ENCODE data around the gene RFT1.

Gene RFT1

DNA sequence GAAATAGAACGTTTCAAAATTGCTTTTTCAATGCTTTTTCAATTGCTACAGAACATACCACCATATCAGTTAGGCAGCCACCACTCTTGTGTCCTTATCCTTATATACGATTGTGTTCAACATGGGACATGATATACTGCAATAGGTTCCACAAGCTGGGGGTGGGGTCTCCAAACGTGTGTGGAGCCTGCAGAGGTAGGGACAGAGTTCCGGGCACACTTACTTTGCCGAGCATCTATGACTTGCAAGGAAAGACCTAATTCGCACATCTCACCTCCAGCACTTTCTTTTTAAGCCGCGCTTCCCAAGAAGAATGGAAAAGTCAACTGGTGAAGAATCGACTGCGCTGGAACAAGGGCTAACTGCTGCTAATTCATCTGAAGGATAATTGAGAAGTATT lies 44.8 kb downstream of the RFT1 start:
- Mint-ChIP-seq H3K9me3 (no peaks in the 10 kb centered on the region), H3K27me3 (ENCODE audit: low read depth, poor library complexity) (peaks cover 6% of the 10 kb centered on the region), H3K4me3 (no peak overlapping the region), H3K36me3 (ENCODE audit: low read depth) (peaks cover 15% of the 10 kb centered on the region), H3K4me1 (peaks cover 36% of the 10 kb centered on the region), H3K27ac (no peak overlapping the region)
- TF ChIP-seq, protein P1, sequence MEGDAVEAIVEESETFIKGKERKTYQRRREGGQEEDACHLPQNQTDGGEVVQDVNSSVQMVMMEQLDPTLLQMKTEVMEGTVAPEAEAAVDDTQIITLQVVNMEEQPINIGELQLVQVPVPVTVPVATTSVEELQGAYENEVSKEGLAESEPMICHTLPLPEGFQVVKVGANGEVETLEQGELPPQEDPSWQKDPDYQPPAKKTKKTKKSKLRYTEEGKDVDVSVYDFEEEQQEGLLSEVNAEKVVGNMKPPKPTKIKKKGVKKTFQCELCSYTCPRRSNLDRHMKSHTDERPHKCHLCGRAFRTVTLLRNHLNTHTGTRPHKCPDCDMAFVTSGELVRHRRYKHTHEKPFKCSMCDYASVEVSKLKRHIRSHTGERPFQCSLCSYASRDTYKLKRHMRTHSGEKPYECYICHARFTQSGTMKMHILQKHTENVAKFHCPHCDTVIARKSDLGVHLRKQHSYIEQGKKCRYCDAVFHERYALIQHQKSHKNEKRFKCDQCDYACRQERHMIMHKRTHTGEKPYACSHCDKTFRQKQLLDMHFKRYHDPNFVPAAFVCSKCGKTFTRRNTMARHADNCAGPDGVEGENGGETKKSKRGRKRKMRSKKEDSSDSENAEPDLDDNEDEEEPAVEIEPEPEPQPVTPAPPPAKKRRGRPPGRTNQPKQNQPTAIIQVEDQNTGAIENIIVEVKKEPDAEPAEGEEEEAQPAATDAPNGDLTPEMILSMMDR (IDR thresholded peaks at IDR 0.05): no peak
- DNase-seq: no peak

DNA sequence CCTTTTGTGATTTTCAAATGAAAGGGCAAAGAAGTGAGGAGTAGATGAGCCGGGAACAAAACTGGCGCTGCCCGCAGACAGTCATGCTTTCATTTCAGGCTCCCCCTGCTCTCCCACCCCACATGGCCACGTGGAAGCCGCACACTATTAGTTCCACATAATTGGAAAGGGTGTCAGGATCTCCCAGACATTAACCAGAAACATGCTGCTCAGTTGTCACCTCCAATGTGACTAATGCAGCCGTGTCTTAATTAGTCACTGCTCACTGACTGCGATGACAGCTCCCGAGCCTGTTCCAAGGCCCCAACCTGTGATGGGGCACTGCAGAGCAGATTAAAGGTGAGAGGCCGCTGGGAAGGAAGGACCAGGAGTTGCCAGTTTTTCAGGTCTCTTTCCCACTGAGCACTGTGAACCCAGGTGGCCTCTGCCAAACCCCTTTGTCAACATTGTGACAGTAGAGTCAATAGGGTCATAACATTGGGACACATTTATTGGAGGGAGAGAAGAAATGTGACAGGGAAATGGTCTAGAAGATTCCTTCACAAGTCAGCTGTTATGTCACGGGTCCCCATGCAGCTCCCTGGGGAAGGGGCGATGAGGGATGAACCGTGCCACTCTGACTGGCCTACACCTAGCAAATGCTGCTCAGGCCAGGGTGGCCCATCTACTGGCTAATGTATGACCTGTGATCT lies 45.8 kb downstream of the RFT1 start:
- Mint-ChIP-seq H3K4me3 (peak overlapping the region; percentile 5), H3K9me3 (no peaks in the 10 kb centered on the region), H3K27me3 (ENCODE audit: low read depth, poor library complexity) (peaks cover 6% of the 10 kb centered on the region), H3K36me3 (ENCODE audit: low read depth) (peaks cover 15% of the 10 kb centered on the region), H3K27ac (no peak overlapping the region), H3K4me1 (peaks cover 36% of the 10 kb centered on the region)
- TF ChIP-seq, protein P1 (IDR thresholded peaks at IDR 0.05): no peak
- DNase-seq: no peak

DNA sequence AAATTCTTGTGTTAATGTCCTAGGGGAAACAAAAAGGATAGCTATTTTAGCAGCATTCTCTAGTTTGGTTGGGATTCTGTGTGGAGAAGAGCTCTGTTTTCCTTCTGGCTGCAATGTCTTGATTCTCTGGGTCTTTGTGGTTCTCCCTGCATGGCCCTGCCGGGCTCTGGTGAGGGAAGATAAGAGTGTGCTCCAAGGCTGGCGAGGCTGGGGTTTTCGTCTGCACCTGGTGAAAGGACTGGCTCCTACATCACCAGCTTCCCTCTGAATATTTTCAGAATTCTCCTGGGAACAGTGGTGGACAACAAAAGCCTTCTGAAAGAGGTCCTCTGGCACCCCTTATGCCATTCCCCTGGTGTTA lies 46.3 kb downstream of the RFT1 start:
- no peak for DNase-seq
- no peaks in the 10 kb centered on the region for H3K9me3 Mint-ChIP-seq
- peaks cover 36% of the 10 kb centered on the region for H3K4me1 Mint-ChIP-seq
- H3K4me3 Mint-ChIP-seq: no peak overlapping the region
- peak overlapping the region; percentile 76 for H3K27ac Mint-ChIP-seq
- H3K27me3 Mint-ChIP-seq (ENCODE audit: low read depth, poor library complexity): peaks cover 6% of the 10 kb centered on the region
- peaks cover 15% of the 10 kb centered on the region for H3K36me3 Mint-ChIP-seq (ENCODE audit: low read depth)
- TF ChIP-seq, protein P1 (IDR thresholded peaks at IDR 0.05): no peak

DNA sequence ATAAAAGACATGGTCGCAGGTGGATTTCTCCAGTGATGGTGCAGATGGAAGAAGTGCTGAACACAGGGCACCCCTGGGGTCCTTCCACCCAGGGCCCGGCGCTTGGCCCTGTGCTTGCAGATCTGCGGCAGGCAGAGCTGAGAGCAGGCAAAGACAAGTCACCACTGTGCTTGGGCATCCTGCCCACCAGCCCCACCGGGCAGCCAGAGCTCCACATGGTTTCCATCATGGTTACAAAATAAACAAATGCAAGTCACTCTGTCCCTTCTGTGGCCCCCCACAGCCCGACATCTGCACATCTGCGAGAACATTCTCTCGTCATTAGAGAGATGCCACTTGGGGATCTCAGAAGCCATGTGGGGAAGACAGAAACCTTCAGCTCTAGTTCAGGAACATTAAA lies 46.7 kb downstream of the RFT1 start:
- Mint-ChIP-seq H3K27ac (no peak overlapping the region), H3K4me1 (peaks cover 36% of the 10 kb centered on the region), H3K9me3 (no peaks in the 10 kb centered on the region), H3K36me3 (ENCODE audit: low read depth) (peaks cover 14% of the 10 kb centered on the region), H3K27me3 (ENCODE audit: low read depth, poor library complexity) (peaks cover 6% of the 10 kb centered on the region), H3K4me3 (no peak overlapping the region)
- TF ChIP-seq, protein P1 (IDR thresholded peaks at IDR 0.05): no peak
- no peak for DNase-seq

DNA sequence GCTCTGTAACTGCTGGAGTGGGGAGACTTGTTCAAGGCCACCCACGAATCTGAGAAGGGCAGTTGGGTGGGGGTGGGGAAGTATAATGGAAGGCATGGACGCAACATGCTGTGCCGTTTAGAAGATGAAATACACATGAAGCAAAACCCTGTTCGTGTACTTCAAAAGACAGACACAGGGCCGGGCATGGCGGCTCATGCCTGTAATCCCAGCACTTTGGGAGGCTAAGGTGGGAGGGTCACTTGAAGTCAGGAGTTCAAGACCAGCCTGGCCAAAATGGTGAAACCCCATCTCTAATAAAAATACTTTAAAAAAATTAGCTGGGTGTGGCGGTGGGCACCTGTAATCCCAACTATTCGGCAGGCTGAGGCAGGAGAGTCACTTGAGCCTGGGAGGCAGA lies 47.5 kb downstream of the RFT1 start:
- Mint-ChIP-seq H3K4me1 (peaks cover 30% of the 10 kb centered on the region), H3K27me3 (ENCODE audit: low read depth, poor library complexity) (peaks cover 10% of the 10 kb centered on the region), H3K27ac (no peak overlapping the region), H3K36me3 (ENCODE audit: low read depth) (peaks cover 6% of the 10 kb centered on the region), H3K9me3 (no peaks in the 10 kb centered on the region), H3K4me3 (no peak overlapping the region)
- TF ChIP-seq, protein P1 (IDR thresholded peaks at IDR 0.05): no peak
- no peak for DNase-seq

DNA sequence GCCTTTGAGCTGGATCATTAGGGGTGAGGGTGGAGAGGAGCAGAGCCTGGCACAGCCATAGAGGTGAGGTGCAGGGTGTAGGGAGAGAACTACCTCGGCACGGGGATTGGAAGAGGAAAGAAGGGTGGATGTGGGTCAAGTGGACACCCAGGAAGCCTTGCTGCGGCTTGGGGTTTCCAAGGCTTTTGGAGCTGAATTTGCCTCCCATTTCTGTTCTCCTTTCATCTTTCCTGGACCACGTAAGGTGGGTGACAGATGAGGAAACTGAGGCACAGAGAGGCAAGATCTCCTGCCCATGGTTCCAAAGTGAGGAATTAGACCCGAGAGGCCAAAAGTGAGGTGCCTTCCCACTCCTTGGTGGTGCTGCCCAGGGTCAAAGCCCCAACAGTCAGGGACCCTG lies 48.9 kb downstream of the RFT1 start:
- H3K4me3 Mint-ChIP-seq: no peak overlapping the region

More for the DNA sequence above, 48.9 kb downstream of the RFT1 start:
- no peaks in the 10 kb centered on the region for H3K36me3 Mint-ChIP-seq (ENCODE audit: low read depth)
- TF ChIP-seq, protein P1 (IDR thresholded peaks at IDR 0.05): no peak
- H3K27me3 Mint-ChIP-seq (ENCODE audit: low read depth, poor library complexity): peaks cover 10% of the 10 kb centered on the region
- H3K9me3 Mint-ChIP-seq: no peaks in the 10 kb centered on the region
- H3K4me1 Mint-ChIP-seq: peaks cover 25% of the 10 kb centered on the region
- DNase-seq: no peak
- peak overlapping the region; percentile 41 for H3K27ac Mint-ChIP-seq

All from nephron progenitor cell (in vitro differentiated cells).